ENCODE data around the gene INSM1.

The INSM1 gene

DNA sequence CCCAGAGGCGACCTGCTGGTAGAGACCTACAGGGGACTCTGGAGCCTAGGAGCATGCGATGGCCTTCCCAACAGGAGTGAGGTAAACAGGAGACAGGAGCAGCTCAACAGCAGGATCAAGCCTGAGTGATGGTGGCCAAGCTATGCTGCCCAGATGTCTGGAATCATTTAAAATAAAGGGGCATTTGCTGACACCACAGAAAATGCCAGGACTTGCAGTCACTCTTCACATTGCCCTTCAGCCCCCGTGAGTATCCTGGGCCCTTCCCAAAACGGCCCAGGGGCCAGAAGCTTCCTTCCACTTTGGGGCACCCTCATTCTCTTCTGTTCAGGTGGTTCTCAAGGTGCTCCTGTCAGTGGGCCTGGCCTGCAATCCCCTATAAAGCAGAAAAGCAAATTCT is 23.2 kb downstream of the INSM1 start:
- no peak overlapping the region for H3K4me2 ChIP-seq (ENCODE audit: low read depth, low read length)
- TF ChIP-seq, protein P1, sequence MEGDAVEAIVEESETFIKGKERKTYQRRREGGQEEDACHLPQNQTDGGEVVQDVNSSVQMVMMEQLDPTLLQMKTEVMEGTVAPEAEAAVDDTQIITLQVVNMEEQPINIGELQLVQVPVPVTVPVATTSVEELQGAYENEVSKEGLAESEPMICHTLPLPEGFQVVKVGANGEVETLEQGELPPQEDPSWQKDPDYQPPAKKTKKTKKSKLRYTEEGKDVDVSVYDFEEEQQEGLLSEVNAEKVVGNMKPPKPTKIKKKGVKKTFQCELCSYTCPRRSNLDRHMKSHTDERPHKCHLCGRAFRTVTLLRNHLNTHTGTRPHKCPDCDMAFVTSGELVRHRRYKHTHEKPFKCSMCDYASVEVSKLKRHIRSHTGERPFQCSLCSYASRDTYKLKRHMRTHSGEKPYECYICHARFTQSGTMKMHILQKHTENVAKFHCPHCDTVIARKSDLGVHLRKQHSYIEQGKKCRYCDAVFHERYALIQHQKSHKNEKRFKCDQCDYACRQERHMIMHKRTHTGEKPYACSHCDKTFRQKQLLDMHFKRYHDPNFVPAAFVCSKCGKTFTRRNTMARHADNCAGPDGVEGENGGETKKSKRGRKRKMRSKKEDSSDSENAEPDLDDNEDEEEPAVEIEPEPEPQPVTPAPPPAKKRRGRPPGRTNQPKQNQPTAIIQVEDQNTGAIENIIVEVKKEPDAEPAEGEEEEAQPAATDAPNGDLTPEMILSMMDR (IDR thresholded peaks at IDR 0.05; ENCODE audit: low read length), result no peak
- no peak for TF ChIP-seq EZH2phosphoT487 (IDR thresholded peaks at IDR 0.05; ENCODE audit: low read length)
- TF ChIP-seq EZH2 (optimal IDR thresholded peaks at IDR 0.05; ENCODE audit: low read depth, low read length), result no peak
- no peaks in the 10 kb centered on the region for H3K36me3 ChIP-seq (replicated peaks; ENCODE audit: insufficient read depth, low read length)

DNA sequence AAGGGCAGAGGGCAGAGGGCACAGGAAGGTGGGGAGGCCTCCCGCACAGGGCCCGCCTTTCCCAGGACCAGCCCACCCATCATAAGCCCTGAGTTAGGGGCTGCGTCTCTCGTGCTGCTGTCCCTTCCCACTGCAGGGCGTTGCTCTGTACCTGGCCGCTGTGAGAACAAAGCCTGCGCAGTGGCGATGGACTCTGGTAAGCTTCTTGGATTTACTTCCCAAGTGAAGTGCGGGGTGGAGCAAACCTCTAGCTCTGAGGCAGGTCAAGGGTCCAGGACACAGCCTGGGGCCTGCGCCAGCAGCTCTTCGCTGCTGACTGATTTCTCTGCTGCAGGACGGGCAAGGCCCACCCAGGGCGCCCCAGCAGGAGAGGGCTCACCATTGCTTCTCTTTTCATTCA is 23.9 kb downstream of the INSM1 start:
- H3K36me3 ChIP-seq (replicated peaks; ENCODE audit: insufficient read depth, low read length), result no peaks in the 10 kb centered on the region
- no peak overlapping the region for H3K27ac ChIP-seq (ENCODE audit: low read length)
- no peaks in the 10 kb centered on the region for H3K27me3 ChIP-seq (replicated peaks; ENCODE audit: insufficient read depth, low read length)
- no peak for DNase-seq
- H3K79me2 ChIP-seq (ENCODE audit: low read length), result no peaks in the 10 kb centered on the region
- H3K4me1 ChIP-seq (ENCODE audit: low read length), result no peaks in the 10 kb centered on the region
- H3K9me2 ChIP-seq (replicated peaks; ENCODE audit: insufficient read depth, low read length), result no peaks in the 10 kb centered on the region
- TF ChIP-seq, protein P1 (IDR thresholded peaks at IDR 0.05; ENCODE audit: low read length), result no peak
- no peak for TF ChIP-seq EZH2phosphoT487 (IDR thresholded peaks at IDR 0.05; ENCODE audit: low read length)
- no peak for TF ChIP-seq EZH2 (optimal IDR thresholded peaks at IDR 0.05; ENCODE audit: low read depth, low read length)
- H4K20me1 ChIP-seq (ENCODE audit: insufficient read depth, low read length), result no peaks in the 10 kb centered on the region
- no peak overlapping the region for H3K9ac ChIP-seq (ENCODE audit: low read length)
- H2AFZ ChIP-seq (ENCODE audit: low read length), result no peak overlapping the region
- H3F3A ChIP-seq (ENCODE audit: insufficient read depth, low read length), result no peaks in the 10 kb centered on the region
- no peak overlapping the region for H3K4me2 ChIP-seq (ENCODE audit: low read depth, low read length)
- no peaks in the 10 kb centered on the region for H3K9me3 ChIP-seq (replicated peaks; ENCODE audit: insufficient read depth, low read length)
- no peak overlapping the region for H3K4me3 ChIP-seq (ENCODE audit: low read length)

More for the DNA sequence above, 23.2 kb downstream of the INSM1 start:
- H3K4me3 ChIP-seq (ENCODE audit: low read length), result no peak overlapping the region
- H2AFZ ChIP-seq (ENCODE audit: low read length), result no peak overlapping the region
- H3K4me1 ChIP-seq (ENCODE audit: low read length), result no peaks in the 10 kb centered on the region
- no peak overlapping the region for H3K9ac ChIP-seq (ENCODE audit: low read length)
- H3F3A ChIP-seq (ENCODE audit: insufficient read depth, low read length), result no peaks in the 10 kb centered on the region
- no peaks in the 10 kb centered on the region for H3K27me3 ChIP-seq (replicated peaks; ENCODE audit: insufficient read depth, low read length)
- no peak overlapping the region for H3K27ac ChIP-seq (ENCODE audit: low read length)
- no peaks in the 10 kb centered on the region for H3K79me2 ChIP-seq (ENCODE audit: low read length)
- H3K9me2 ChIP-seq (replicated peaks; ENCODE audit: insufficient read depth, low read length), result no peaks in the 10 kb centered on the region
- no peaks in the 10 kb centered on the region for H4K20me1 ChIP-seq (ENCODE audit: insufficient read depth, low read length)
- H3K9me3 ChIP-seq (replicated peaks; ENCODE audit: insufficient read depth, low read length), result no peaks in the 10 kb centered on the region
- DNase-seq, result no peak

DNA sequence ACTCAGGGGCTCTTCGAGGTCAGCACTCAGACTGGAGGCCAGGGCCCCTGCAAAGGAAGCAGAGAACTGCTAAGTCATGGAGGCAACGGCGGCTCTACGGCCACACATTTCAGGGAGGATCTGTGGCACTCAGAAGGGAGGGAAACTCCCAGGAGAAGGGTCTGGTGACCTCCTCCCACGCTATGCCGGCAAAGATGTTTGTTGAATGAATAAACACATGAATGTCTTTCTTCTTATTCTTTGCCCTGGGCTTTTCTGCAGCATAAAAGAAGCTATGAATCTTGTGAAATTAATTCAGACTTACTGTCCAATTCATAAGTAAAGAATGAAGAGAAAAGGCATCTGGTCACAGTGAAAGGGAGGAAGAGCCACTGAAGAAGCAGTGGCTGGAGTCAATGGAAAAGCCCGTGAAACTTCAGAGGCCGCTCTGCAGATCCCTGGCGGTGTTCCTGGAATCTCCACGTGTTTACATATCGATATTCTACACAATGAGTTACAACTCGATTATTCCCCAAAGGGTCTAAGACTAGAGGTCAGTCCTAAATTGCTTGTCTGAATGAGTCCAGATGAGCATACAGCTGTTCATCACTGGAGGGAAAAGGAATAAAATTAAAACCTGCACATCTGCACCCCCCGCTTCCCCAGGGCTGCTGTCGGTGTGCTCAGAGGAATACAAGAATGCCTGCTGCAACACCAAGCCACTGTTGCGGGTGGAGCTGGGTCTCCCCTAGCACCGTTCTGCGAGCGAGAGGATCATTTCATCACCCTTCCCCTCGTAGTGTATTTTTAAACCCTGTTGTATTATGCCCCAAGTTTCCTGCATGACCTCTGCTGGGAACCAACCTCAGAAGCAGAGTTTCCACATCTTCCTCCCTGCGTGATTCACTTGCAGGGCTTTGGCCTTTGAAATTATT is 25.6 kb downstream of the INSM1 start:
- Histone ChIP-seq H3K9me3 (replicated peaks; ENCODE audit: insufficient read depth, low read length) (no peaks in the 10 kb centered on the region), H3K9ac (ENCODE audit: low read length) (no peak overlapping the region), H3K27me3 (replicated peaks; ENCODE audit: insufficient read depth, low read length) (no peaks in the 10 kb centered on the region), H3K36me3 (replicated peaks; ENCODE audit: insufficient read depth, low read length) (no peaks in the 10 kb centered on the region), H3K4me1 (ENCODE audit: low read length) (no peaks in the 10 kb centered on the region), H4K20me1 (ENCODE audit: insufficient read depth, low read length) (no peaks in the 10 kb centered on the region), H3F3A (ENCODE audit: insufficient read depth, low read length) (no peaks in the 10 kb centered on the region), H2AFZ (ENCODE audit: low read length) (no peak overlapping the region), H3K79me2 (ENCODE audit: low read length) (no peaks in the 10 kb centered on the region), H3K9me2 (replicated peaks; ENCODE audit: insufficient read depth, low read length) (no peaks in the 10 kb centered on the region), H3K4me3 (ENCODE audit: low read length) (no peak overlapping the region), H3K4me2 (ENCODE audit: low read depth, low read length) (no peak overlapping the region), H3K27ac (ENCODE audit: low read length) (no peak overlapping the region)
- DNase-seq, result no peak
- no peak for TF ChIP-seq EZH2phosphoT487 (IDR thresholded peaks at IDR 0.05; ENCODE audit: low read length)
- TF ChIP-seq, protein P1 (IDR thresholded peaks at IDR 0.05; ENCODE audit: low read length), result no peak
- no peak for TF ChIP-seq EZH2 (optimal IDR thresholded peaks at IDR 0.05; ENCODE audit: low read depth, low read length)

Measured in MM.1S (cell line).